Rectal smooth muscle tissue (tissue), 1 donor: Measurements from ENCODE around the gene NRP2.

Experiments used
- H3K27ac ChIP-seq: one replicate; pipeline ENCODE4 v1.7.0; 2013; ENCODE audit warnings: low read depth, low read length, inconsistent platforms
- H3K27me3 ChIP-seq: one replicate; pipeline ENCODE4 v1.7.0; 2013; ENCODE audit warnings: low read length; ENCODE audit not compliant: control insufficient read depth, insufficient read depth
- H3K36me3 ChIP-seq: one replicate; pipeline ENCODE4 v1.7.0; 2013; ENCODE audit warnings: low read length; ENCODE audit not compliant: control insufficient read depth, insufficient read depth
- H3K4me1 ChIP-seq: one replicate; pipeline ENCODE4 v1.7.0; 2013; ENCODE audit warnings: low read length; ENCODE audit not compliant: control insufficient read depth, insufficient read depth
- H3K4me3 ChIP-seq: one replicate; pipeline ENCODE4 v1.7.0; 2013; ENCODE audit warnings: low read length
- H3K9ac ChIP-seq: one replicate; pipeline ENCODE4 v1.7.0; 2013; ENCODE audit warnings: low read length

Gene NRP2

GRCh38 chr2:205759257-205759656 is 77.0 kb downstream of the NRP2 start:
- H3K27ac ChIP-seq: peak overlapping the region; percentile 74
- peaks cover under 1% of the 10 kb centered on the region for H3K36me3 ChIP-seq
- peaks cover 55% of the 10 kb centered on the region for H3K4me1 ChIP-seq
- no peaks in the 10 kb centered on the region for H3K27me3 ChIP-seq
- no peak overlapping the region for H3K9ac ChIP-seq
- no peak overlapping the region for H3K4me3 ChIP-seq

- Histone ChIP-seq H3K9ac (no peak overlapping the region), H3K27ac (peak overlapping the region; percentile 74), H3K36me3 (peaks cover 2% of the 10 kb centered on the region), H3K4me3 (no peak overlapping the region), H3K4me1 (peaks cover 56% of the 10 kb centered on the region), H3K27me3 (no peaks in the 10 kb centered on the region)
Observed at GRCh38 chr2:205759732-205760131, 77.4 kb downstream of the NRP2 start.

GRCh38 chr2:205760157-205760556 is 77.9 kb downstream of the NRP2 start:
- H3K4me3 ChIP-seq: no peak overlapping the region
- peak overlapping the region; percentile 74 for H3K27ac ChIP-seq
- no peak overlapping the region for H3K9ac ChIP-seq
- no peaks in the 10 kb centered on the region for H3K27me3 ChIP-seq
- peaks cover 52% of the 10 kb centered on the region for H3K4me1 ChIP-seq
- peaks cover 2% of the 10 kb centered on the region for H3K36me3 ChIP-seq

GRCh38 chr2:205761421-205761820 is 79.1 kb downstream of the NRP2 start:
- Histone ChIP-seq H3K27ac (peak overlapping the region; percentile 74), H3K4me1 (peaks cover 55% of the 10 kb centered on the region), H3K36me3 (peaks cover 6% of the 10 kb centered on the region), H3K4me3 (no peak overlapping the region), H3K27me3 (no peaks in the 10 kb centered on the region), H3K9ac (no peak overlapping the region)

- Histone ChIP-seq H3K36me3 (peaks cover 6% of the 10 kb centered on the region), H3K4me1 (peaks cover 54% of the 10 kb centered on the region), H3K27me3 (no peaks in the 10 kb centered on the region), H3K9ac (no peak overlapping the region), H3K4me3 (no peak overlapping the region), H3K27ac (peak overlapping the region; percentile 95)
Observed at GRCh38 chr2:205762881-205763280, 80.6 kb downstream of the NRP2 start.

GRCh38 chr2:205763708-205764211 is 81.5 kb downstream of the NRP2 start:
- peak overlapping the region; percentile 23 for H3K4me3 ChIP-seq
- H3K4me1 ChIP-seq: peaks cover 52% of the 10 kb centered on the region
- H3K27ac ChIP-seq: peak overlapping the region; percentile 95
- H3K9ac ChIP-seq: no peak overlapping the region
- no peaks in the 10 kb centered on the region for H3K27me3 ChIP-seq
- peaks cover 10% of the 10 kb centered on the region for H3K36me3 ChIP-seq

- peak overlapping the region; percentile 95 for H3K27ac ChIP-seq
- H3K9ac ChIP-seq: no peak overlapping the region
Observed at GRCh38 chr2:205764270-205764746, 82.0 kb downstream of the NRP2 start.

GRCh38 chr2:205765151-205765550 is 82.8 kb downstream of the NRP2 start:
- no peaks in the 10 kb centered on the region for H3K27me3 ChIP-seq
- H3K27ac ChIP-seq: peak overlapping the region; percentile 95
- H3K4me1 ChIP-seq: peaks cover 61% of the 10 kb centered on the region
- H3K4me3 ChIP-seq: no peak overlapping the region
- peaks cover 10% of the 10 kb centered on the region for H3K36me3 ChIP-seq
- H3K9ac ChIP-seq: no peak overlapping the region

More at GRCh38 chr2:205764270-205764746, 82.0 kb downstream of the NRP2 start:
- no peaks in the 10 kb centered on the region for H3K27me3 ChIP-seq
- H3K4me1 ChIP-seq: peaks cover 57% of the 10 kb centered on the region
- H3K36me3 ChIP-seq: peaks cover 10% of the 10 kb centered on the region
- H3K4me3 ChIP-seq: no peak overlapping the region

- Histone ChIP-seq H3K27ac (peak overlapping the region; percentile 95), H3K4me1 (peaks cover 78% of the 10 kb centered on the region), H3K27me3 (no peaks in the 10 kb centered on the region), H3K9ac (peak overlapping the region; percentile 7), H3K4me3 (no peak overlapping the region), H3K36me3 (peaks cover 10% of the 10 kb centered on the region)
Observed at GRCh38 chr2:205766779-205767359, 84.6 kb downstream of the NRP2 start.

GRCh38 chr2:205767617-205768016 is 85.3 kb downstream of the NRP2 start:
- Histone ChIP-seq H3K27ac (peak overlapping the region; percentile 95), H3K9ac (no peak overlapping the region), H3K4me3 (no peak overlapping the region), H3K27me3 (no peaks in the 10 kb centered on the region), H3K4me1 (peaks cover 80% of the 10 kb centered on the region), H3K36me3 (peaks cover 10% of the 10 kb centered on the region)

- peaks cover 10% of the 10 kb centered on the region for H3K36me3 ChIP-seq
- H3K4me1 ChIP-seq: peaks cover 79% of the 10 kb centered on the region
- H3K9ac ChIP-seq: no peak overlapping the region
- no peaks in the 10 kb centered on the region for H3K27me3 ChIP-seq
- no peak overlapping the region for H3K4me3 ChIP-seq
- peak overlapping the region; percentile 95 for H3K27ac ChIP-seq
Observed at GRCh38 chr2:205768341-205768740, 86.0 kb downstream of the NRP2 start.

GRCh38 chr2:205768815-205769494 is 86.7 kb downstream of the NRP2 start:
- Histone ChIP-seq H3K27me3 (no peaks in the 10 kb centered on the region), H3K4me1 (peaks cover 76% of the 10 kb centered on the region), H3K4me3 (no peak overlapping the region), H3K9ac (no peak overlapping the region), H3K27ac (peak overlapping the region; percentile 95), H3K36me3 (peaks cover 10% of the 10 kb centered on the region)
